ENCODE measurements around the gene LMO2. TPM values are rescaled to one million over a fixed set of nuclear protein-coding genes. Genes with fewer than 3 reads are reported as not detected.
A peak's percentile ranks its signal among the peaks of the same experiment; 100 is the strongest.

Gene LMO2
- total and polyA plus RNA-seq, 4 donors = 1.5 to 81.9 (median 6.0) TPM

DNA sequence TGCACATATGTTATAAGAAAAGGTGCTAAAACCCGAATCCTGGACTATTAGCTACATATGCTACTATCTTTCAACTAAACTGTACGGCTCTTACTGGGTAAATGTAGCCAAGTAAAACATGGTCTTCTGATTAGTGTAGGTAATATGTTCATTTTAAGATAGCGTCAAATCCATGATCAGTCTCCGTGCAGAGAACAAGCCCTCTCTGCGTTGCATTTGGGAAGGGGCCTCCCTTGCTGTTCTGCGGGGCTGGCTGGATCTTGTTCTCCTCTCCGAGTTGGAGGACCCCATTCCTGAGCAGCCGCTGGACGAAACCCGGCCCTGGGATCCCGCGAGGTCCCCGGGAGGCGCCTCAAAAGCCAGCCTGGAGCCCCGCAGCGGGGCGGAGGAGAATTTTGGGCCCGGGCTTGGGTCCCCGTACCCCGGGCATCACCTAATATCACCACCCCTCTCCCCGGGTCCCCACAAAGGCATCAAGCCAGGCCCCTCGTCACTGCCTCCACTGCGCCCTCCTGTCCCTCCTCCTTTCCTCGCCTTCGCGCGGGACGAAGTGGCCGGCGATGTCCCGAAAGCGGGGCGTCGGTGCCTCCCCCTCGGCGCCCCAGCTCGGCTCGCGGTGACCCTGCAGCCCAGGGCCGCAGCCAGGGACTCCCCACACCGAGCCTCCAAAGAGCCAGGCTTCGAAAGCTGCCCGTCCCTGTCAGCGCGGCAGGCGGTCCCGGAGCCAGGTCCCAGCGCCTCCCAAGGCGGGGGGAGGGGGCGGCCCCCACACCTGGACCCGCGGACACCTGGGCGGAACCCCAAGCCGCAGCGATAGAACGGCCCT is 63.1 kb downstream of the LMO2 start:
- Histone ChIP-seq H3K4me1 (ENCODE audit: control insufficient read depth in 4 of 4, insufficient read depth in 4 of 4, low read length in 3 of 4) (peaks cover 7 to 12% (median 9%) of the 10 kb centered on the region in 4 donors), H3K27ac (ENCODE audit: low read depth in 1 of 2, low read length in 2 of 2) (no peak overlapping the region), H3K36me3 (ENCODE audit: control insufficient read depth in 4 of 4, insufficient read depth in 3 of 4, low read depth in 1 of 4, low read length in 3 of 4) (no peaks in the 10 kb centered on the region), H3K9me3 (ENCODE audit: control insufficient read depth in 4 of 4, low read length in 3 of 4) (no peaks in the 10 kb centered on the region), H3K27me3 (ENCODE audit: control insufficient read depth in 4 of 4, insufficient read depth in 4 of 4, low read length in 3 of 4) (peaks cover 0 to 11% (median 3%) of the 10 kb centered on the region in 4 donors), H3K9ac (ENCODE audit: low read depth in 1 of 2, low read length in 2 of 2) (peak overlapping the region in 1 of 2 donors; percentile 20), H3K4me3 (ENCODE audit: low read depth in 1 of 3, low read length in 3 of 3) (peak overlapping the region in 2 of 3 donors; percentile 48 to 54)
- TF ChIP-seq SP1 (IDR thresholded peaks at IDR 0.05) = no peak
- TF ChIP-seq, protein P1, sequence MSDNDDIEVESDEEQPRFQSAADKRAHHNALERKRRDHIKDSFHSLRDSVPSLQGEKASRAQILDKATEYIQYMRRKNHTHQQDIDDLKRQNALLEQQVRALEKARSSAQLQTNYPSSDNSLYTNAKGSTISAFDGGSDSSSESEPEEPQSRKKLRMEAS (IDR thresholded peaks at IDR 0.05) = no peak
- no peak for TF ChIP-seq RAD21 (IDR thresholded peaks at IDR 0.05)
- TF ChIP-seq, protein P2, sequence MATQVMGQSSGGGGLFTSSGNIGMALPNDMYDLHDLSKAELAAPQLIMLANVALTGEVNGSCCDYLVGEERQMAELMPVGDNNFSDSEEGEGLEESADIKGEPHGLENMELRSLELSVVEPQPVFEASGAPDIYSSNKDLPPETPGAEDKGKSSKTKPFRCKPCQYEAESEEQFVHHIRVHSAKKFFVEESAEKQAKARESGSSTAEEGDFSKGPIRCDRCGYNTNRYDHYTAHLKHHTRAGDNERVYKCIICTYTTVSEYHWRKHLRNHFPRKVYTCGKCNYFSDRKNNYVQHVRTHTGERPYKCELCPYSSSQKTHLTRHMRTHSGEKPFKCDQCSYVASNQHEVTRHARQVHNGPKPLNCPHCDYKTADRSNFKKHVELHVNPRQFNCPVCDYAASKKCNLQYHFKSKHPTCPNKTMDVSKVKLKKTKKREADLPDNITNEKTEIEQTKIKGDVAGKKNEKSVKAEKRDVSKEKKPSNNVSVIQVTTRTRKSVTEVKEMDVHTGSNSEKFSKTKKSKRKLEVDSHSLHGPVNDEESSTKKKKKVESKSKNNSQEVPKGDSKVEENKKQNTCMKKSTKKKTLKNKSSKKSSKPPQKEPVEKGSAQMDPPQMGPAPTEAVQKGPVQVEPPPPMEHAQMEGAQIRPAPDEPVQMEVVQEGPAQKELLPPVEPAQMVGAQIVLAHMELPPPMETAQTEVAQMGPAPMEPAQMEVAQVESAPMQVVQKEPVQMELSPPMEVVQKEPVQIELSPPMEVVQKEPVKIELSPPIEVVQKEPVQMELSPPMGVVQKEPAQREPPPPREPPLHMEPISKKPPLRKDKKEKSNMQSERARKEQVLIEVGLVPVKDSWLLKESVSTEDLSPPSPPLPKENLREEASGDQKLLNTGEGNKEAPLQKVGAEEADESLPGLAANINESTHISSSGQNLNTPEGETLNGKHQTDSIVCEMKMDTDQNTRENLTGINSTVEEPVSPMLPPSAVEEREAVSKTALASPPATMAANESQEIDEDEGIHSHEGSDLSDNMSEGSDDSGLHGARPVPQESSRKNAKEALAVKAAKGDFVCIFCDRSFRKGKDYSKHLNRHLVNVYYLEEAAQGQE (IDR thresholded peaks at IDR 0.05) = no peak
- no peak for TF ChIP-seq FOXA2 (IDR thresholded peaks at IDR 0.05)
- no peak for TF ChIP-seq JUND (IDR thresholded peaks at IDR 0.05)
- no peak for TF ChIP-seq HNF4A (conservative IDR thresholded peaks at IDR 0.05)
- TF ChIP-seq RXRA (IDR thresholded peaks at IDR 0.05) = no peak
- TF ChIP-seq NR2F2 (IDR thresholded peaks at IDR 0.05) = no peak
- TF ChIP-seq, protein P3, sequence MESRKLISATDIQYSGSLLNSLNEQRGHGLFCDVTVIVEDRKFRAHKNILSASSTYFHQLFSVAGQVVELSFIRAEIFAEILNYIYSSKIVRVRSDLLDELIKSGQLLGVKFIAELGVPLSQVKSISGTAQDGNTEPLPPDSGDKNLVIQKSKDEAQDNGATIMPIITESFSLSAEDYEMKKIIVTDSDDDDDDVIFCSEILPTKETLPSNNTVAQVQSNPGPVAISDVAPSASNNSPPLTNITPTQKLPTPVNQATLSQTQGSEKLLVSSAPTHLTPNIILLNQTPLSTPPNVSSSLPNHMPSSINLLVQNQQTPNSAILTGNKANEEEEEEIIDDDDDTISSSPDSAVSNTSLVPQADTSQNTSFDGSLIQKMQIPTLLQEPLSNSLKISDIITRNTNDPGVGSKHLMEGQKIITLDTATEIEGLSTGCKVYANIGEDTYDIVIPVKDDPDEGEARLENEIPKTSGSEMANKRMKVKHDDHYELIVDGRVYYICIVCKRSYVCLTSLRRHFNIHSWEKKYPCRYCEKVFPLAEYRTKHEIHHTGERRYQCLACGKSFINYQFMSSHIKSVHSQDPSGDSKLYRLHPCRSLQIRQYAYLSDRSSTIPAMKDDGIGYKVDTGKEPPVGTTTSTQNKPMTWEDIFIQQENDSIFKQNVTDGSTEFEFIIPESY (IDR thresholded peaks at IDR 0.05) = no peak
- no peak for TF ChIP-seq FOXA1 (IDR thresholded peaks at IDR 0.05)
- TF ChIP-seq YY1 (IDR thresholded peaks at IDR 0.05) = no peak
- TF ChIP-seq, protein P4, sequence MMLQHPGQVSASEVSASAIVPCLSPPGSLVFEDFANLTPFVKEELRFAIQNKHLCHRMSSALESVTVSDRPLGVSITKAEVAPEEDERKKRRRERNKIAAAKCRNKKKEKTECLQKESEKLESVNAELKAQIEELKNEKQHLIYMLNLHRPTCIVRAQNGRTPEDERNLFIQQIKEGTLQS (IDR thresholded peaks at IDR 0.05) = no peak
- no peak for TF ChIP-seq TAF1 (conservative IDR thresholded peaks at IDR 0.05)
- no peak for DNase-seq (ENCODE audit: low spot score)
- WGBS = 10% methylated on average over 56 of the region's 56 CpGs

DNA sequence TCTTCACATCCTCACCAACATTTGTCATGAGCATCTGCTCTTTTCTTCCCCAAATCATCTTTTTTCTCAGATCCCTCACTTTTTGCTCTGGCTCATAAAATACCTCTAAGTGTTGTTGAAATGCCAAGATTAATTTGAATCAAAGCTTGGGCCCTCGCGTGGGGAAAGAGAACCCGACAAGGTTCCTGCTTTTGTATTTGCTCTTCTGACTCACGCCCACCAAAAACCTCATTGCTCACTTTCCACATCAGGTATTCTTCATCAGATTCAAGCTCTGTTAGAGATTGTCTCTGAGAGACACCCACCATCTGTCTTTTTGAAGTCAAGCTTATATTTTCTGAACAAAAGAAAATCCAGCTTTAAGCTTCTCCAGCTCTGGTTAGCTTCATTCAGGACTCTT is 64.7 kb downstream of the LMO2 start:
- Histone ChIP-seq H3K36me3 (ENCODE audit: control insufficient read depth in 4 of 4, insufficient read depth in 3 of 4, low read depth in 1 of 4, low read length in 3 of 4) (no peaks in the 10 kb centered on the region), H3K27ac (ENCODE audit: low read depth in 1 of 2, low read length in 2 of 2) (no peak overlapping the region), H3K27me3 (ENCODE audit: control insufficient read depth in 4 of 4, insufficient read depth in 4 of 4, low read length in 3 of 4) (peaks cover 0 to 11% (median 3%) of the 10 kb centered on the region in 4 donors), H3K9ac (ENCODE audit: low read depth in 1 of 2, low read length in 2 of 2) (no peak overlapping the region), H3K9me3 (ENCODE audit: control insufficient read depth in 4 of 4, low read length in 3 of 4) (no peaks in the 10 kb centered on the region), H3K4me1 (ENCODE audit: control insufficient read depth in 4 of 4, insufficient read depth in 4 of 4, low read length in 3 of 4) (peaks cover 7 to 12% (median 9%) of the 10 kb centered on the region in 4 donors), H3K4me3 (ENCODE audit: low read depth in 1 of 3, low read length in 3 of 3) (no peak overlapping the region)
- TF ChIP-seq FOXA1 (IDR thresholded peaks at IDR 0.05) (no peak), RXRA (IDR thresholded peaks at IDR 0.05) (no peak), SP1 (IDR thresholded peaks at IDR 0.05) (no peak), NR2F2 (IDR thresholded peaks at IDR 0.05) (no peak), JUND (IDR thresholded peaks at IDR 0.05) (no peak)
- TF ChIP-seq, protein P5, sequence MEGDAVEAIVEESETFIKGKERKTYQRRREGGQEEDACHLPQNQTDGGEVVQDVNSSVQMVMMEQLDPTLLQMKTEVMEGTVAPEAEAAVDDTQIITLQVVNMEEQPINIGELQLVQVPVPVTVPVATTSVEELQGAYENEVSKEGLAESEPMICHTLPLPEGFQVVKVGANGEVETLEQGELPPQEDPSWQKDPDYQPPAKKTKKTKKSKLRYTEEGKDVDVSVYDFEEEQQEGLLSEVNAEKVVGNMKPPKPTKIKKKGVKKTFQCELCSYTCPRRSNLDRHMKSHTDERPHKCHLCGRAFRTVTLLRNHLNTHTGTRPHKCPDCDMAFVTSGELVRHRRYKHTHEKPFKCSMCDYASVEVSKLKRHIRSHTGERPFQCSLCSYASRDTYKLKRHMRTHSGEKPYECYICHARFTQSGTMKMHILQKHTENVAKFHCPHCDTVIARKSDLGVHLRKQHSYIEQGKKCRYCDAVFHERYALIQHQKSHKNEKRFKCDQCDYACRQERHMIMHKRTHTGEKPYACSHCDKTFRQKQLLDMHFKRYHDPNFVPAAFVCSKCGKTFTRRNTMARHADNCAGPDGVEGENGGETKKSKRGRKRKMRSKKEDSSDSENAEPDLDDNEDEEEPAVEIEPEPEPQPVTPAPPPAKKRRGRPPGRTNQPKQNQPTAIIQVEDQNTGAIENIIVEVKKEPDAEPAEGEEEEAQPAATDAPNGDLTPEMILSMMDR (IDR thresholded peaks at IDR 0.05; ENCODE audit: low read depth, low read length, missing input control) = no peak
- TF ChIP-seq, protein P4 (IDR thresholded peaks at IDR 0.05) = no peak
- TF ChIP-seq, protein P1 (IDR thresholded peaks at IDR 0.05) = no peak
- DNase-seq (ENCODE audit: low spot score) = no peak
- WGBS = 85% methylated on average over 4 of the region's 4 CpGs

All from liver (tissue), 9 donors.